ENCODE data around the gene IGSF11. TPM values are rescaled to one million over a fixed set of nuclear protein-coding genes. Genes with fewer than 3 reads are reported as not detected.

Gene IGSF11
- total RNA-seq, 4 donors from 2014 or later = 0.27 to 0.95 (median 0.59) TPM

GRCh38 chr3:119069725-119070124, 35.1 kb upstream of the IGSF11 start:
- Histone ChIP-seq H3K36me3 (no peaks in the 10 kb centered on the region), H3K27me3 (no peaks in the 10 kb centered on the region), H3K9me3 (no peaks in the 10 kb centered on the region), H3K4me1 (no peaks in the 10 kb centered on the region), H3K4me3 (no peak overlapping the region), H3K27ac (no peak overlapping the region)
- in situ Hi-C loops (cut with MboI; ENCODE audit: low pct_ligation_motif_present in 1 of 4, low pct_unique_long_range_greater_than_20kb in 1 of 4, low sequenced_read_pairs in 3 of 4) = no loop called here
- TF ChIP-seq, protein P1, sequence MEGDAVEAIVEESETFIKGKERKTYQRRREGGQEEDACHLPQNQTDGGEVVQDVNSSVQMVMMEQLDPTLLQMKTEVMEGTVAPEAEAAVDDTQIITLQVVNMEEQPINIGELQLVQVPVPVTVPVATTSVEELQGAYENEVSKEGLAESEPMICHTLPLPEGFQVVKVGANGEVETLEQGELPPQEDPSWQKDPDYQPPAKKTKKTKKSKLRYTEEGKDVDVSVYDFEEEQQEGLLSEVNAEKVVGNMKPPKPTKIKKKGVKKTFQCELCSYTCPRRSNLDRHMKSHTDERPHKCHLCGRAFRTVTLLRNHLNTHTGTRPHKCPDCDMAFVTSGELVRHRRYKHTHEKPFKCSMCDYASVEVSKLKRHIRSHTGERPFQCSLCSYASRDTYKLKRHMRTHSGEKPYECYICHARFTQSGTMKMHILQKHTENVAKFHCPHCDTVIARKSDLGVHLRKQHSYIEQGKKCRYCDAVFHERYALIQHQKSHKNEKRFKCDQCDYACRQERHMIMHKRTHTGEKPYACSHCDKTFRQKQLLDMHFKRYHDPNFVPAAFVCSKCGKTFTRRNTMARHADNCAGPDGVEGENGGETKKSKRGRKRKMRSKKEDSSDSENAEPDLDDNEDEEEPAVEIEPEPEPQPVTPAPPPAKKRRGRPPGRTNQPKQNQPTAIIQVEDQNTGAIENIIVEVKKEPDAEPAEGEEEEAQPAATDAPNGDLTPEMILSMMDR (IDR thresholded peaks at IDR 0.05) = no peak
- TF ChIP-seq EP300 (IDR thresholded peaks at IDR 0.05; ENCODE audit: low read depth) (no peak), POLR2A (IDR thresholded peaks at IDR 0.05) (no peak), POLR2AphosphoS5 (IDR thresholded peaks at IDR 0.05) (no peak)
- intact Hi-C loops (cut with DNase I; ENCODE audit: low total_unique reads) = no loop called here
- 54 to 68% methylated on average over 3 of the region's 3 CpGs for WGBS, 2 donors (ENCODE audit: low coverage in 1 of 2)
- no peak for DNase-seq

GRCh38 chr3:119063471-119063870, 28.8 kb upstream of the IGSF11 start:
- in situ Hi-C loops (cut with MboI; ENCODE audit: low pct_ligation_motif_present in 1 of 4, low pct_unique_long_range_greater_than_20kb in 1 of 4, low sequenced_read_pairs in 3 of 4) = no loop called here
- no peak for DNase-seq
- Histone ChIP-seq H3K9me3 (no peaks in the 10 kb centered on the region), H3K36me3 (no peaks in the 10 kb centered on the region), H3K4me3 (no peak overlapping the region), H3K4me1 (no peaks in the 10 kb centered on the region), H3K27ac (no peak overlapping the region), H3K27me3 (no peaks in the 10 kb centered on the region)
- TF ChIP-seq POLR2AphosphoS5 (IDR thresholded peaks at IDR 0.05) = no peak
- intact Hi-C loops (cut with DNase I; ENCODE audit: low total_unique reads) = no loop called here
- 63% methylated on average over 1 of the region's 1 CpG; no CpG with 5 or more reads in 1 of the 2 donors for WGBS, 2 donors (ENCODE audit: low coverage in 1 of 2)

GRCh38 chr3:119062892-119063291, 28.2 kb upstream of the IGSF11 start:
- no peak for DNase-seq
- Histone ChIP-seq H3K27ac (no peak overlapping the region), H3K4me1 (no peaks in the 10 kb centered on the region), H3K9me3 (no peaks in the 10 kb centered on the region), H3K4me3 (no peak overlapping the region), H3K27me3 (no peaks in the 10 kb centered on the region), H3K36me3 (no peaks in the 10 kb centered on the region)
- intact Hi-C loops (cut with DNase I; ENCODE audit: low total_unique reads) (no loop called here), in situ Hi-C loops (cut with MboI; ENCODE audit: low pct_ligation_motif_present in 1 of 4, low pct_unique_long_range_greater_than_20kb in 1 of 4, low sequenced_read_pairs in 3 of 4) (no loop called here)
- no peak for TF ChIP-seq EP300 (IDR thresholded peaks at IDR 0.05; ENCODE audit: low read depth)
- no peak for TF ChIP-seq POLR2A (IDR thresholded peaks at IDR 0.05)
- no peak for TF ChIP-seq POLR2AphosphoS5 (IDR thresholded peaks at IDR 0.05)
- TF ChIP-seq, protein P1 (IDR thresholded peaks at IDR 0.05) = no peak
- WGBS, 2 donors (ENCODE audit: low coverage in 1 of 2) = 67 to 76% methylated on average over 2 of the region's 2 CpGs

DNA sequence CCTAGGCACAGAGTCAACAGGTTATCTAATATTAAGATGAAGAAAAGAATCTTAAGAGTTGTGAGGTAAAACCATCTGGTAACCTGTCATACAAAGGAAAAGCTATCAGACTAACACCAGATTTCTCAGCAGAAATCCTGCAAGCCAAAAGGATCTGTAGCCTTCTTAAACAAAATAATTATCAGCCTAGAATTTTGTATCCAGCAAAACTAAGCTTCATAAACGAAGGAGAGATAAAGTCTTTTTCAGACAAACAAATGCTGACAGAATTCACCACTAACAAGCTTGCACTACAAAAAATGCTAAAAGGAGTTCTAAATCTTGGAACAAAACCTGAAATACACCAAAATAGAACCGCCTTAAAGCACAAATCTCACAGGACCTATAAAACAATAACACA, 9.9 kb upstream of the IGSF11 start:
- Histone ChIP-seq H3K27me3 (no peaks in the 10 kb centered on the region), H3K9me3 (no peaks in the 10 kb centered on the region), H3K36me3 (no peaks in the 10 kb centered on the region), H3K27ac (no peak overlapping the region), H3K4me1 (no peaks in the 10 kb centered on the region), H3K4me3 (no peak overlapping the region)
- intact Hi-C loops (cut with DNase I; ENCODE audit: low total_unique reads) (no loop called here), in situ Hi-C loops (cut with MboI; ENCODE audit: low pct_ligation_motif_present in 1 of 4, low pct_unique_long_range_greater_than_20kb in 1 of 4, low sequenced_read_pairs in 3 of 4) (no loop called here)
- no peak for DNase-seq
- TF ChIP-seq, protein P1 (IDR thresholded peaks at IDR 0.05) = no peak
- TF ChIP-seq EP300 (IDR thresholded peaks at IDR 0.05; ENCODE audit: low read depth) = no peak
- TF ChIP-seq POLR2A (IDR thresholded peaks at IDR 0.05) = no peak
- no peak for TF ChIP-seq POLR2AphosphoS5 (IDR thresholded peaks at IDR 0.05)
- 83 to 89% methylated on average over 2 of the region's 2 CpGs for WGBS, 2 donors (ENCODE audit: low coverage in 1 of 2)

DNA sequence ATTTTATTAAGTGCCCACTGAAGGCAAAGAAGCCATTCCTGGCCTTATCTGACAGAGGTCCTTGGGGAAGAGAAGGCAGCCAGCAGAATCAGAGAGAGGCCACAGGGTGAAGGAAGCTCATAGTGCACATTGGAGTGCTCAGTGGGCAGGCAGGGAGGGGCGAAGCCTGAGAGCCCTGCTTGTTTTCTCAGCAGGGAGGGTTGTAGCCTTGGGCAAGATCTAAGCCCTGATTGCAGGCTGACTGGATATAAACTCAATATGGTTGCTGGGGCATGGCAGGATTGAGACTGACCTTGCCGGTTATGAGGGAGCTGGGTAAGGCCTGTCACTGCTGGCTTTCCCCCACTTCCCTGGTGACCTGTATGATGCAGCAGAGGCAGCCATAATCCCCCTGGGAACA, 7.5 kb upstream of the IGSF11 start:
- 79% methylated on average over 2 of the region's 2 CpGs; no CpG with 5 or more reads in 1 of the 2 donors for WGBS, 2 donors (ENCODE audit: low coverage in 1 of 2)
- intact Hi-C loops (cut with DNase I; ENCODE audit: low total_unique reads) = no loop called here
- Histone ChIP-seq H3K9me3 (no peaks in the 10 kb centered on the region), H3K4me3 (no peak overlapping the region), H3K4me1 (no peaks in the 10 kb centered on the region), H3K27me3 (peaks cover 19% of the 10 kb centered on the region), H3K36me3 (no peaks in the 10 kb centered on the region), H3K27ac (no peak overlapping the region)
- DNase-seq = no peak
- in situ Hi-C loops (cut with MboI; ENCODE audit: low pct_ligation_motif_present in 1 of 4, low pct_unique_long_range_greater_than_20kb in 1 of 4, low sequenced_read_pairs in 3 of 4) = no loop called here
- TF ChIP-seq POLR2A (IDR thresholded peaks at IDR 0.05) (no peak), POLR2AphosphoS5 (IDR thresholded peaks at IDR 0.05) (no peak), EP300 (IDR thresholded peaks at IDR 0.05; ENCODE audit: low read depth) (no peak)
- TF ChIP-seq, protein P1 (IDR thresholded peaks at IDR 0.05) = no peak
